HG03280 (cell line): ENCODE results near the gene ARPC1A.
A peak's percentile ranks its signal among the peaks of the same experiment; 100 is the strongest.
"Not testable (repeated sequence)": the region's sequence is repeated elsewhere in the genome, so short reads cannot be mapped to it uniquely, and the experiment has no call there.

ENCODE experiments used
- ATAC-seq: cut with Tn5 transposase; IDR thresholded peaks from one replicate; pipeline ENCODE4 v1.9.1; 2021; ENCODE audit warnings: mild to moderate bottlenecking, moderate library complexity; ENCODE audit not compliant: unreplicated experiment

ARPC1A gene

DNA sequence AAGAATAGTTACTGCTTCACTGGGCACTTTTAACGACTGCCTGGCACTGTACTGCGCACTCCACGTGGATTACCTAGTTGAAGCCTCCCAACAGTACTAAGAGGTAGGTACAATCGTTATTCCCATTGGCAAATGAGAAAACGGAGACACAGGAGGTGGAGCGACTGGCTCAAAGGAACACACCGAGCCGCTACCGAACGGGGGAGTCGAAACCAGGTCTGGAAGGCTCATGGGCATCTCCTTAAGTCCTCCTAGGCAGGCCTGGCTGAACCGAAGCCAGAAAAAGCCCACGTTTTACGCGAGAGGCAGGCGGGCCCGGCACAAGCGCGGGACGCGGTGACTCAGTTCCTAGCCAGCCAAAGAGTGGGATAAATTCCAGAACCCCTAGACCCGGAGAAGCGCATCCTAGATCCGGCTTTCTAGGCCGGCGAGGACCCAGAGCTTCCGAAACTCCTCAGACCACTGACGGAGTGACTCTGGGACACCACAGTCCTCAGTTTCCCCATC lies 82.2 kb downstream of the ARPC1A start:
- peak; percentile 6 for ATAC-seq

DNA sequence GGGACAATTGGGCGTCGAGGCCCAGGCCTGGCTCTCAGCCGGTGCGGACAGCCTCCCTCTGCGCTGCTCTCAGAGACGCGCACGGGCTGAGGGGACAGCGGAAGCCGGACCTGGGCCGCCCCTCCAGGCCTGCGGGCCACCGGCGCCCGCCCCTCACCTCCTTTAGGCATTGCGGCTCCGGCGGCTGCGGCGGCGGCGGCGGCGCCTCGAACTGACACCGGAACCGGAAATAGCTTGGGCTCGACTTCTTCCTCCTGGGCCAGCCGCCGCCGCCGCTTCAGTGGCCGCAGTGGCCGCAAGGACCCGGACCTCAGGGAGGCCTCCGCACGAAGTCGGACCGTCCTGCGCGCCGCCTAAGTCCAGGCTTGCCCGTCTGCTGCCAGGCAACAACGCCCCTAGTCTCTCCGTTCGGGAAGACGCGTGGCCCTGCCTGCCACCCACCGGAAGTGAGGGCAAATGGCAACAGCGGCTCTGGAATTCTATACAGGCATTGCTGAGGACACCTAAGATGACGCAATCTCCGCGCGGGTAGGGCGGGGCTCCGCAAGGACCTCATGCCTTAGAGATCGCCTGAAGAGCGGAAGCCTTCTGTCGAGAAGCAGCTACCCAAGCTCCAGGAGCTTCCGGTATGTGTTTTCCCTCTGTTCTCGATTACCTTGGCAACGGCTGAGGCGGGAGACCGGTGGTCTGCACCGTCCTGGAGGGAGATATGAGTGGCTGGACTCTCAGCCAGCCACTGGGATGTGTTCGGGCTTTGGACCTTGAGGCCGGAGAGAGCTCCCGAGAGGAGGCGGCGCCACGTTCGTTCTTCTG lies 82.9 kb downstream of the ARPC1A start, which contains the start of the genes BUD31 and PDAP1:
Gene BUD31 (plus strand): TSS at position 591 of the 813 bp plus-strand sequence. CDS start 2,124 bp downstream, outside the sequence.
Gene PDAP1 (minus strand): TSS at position 219 of the 813 bp plus-strand sequence. CDS start 49 bp downstream, at position 170.
- peak; percentile 74 for ATAC-seq

DNA sequence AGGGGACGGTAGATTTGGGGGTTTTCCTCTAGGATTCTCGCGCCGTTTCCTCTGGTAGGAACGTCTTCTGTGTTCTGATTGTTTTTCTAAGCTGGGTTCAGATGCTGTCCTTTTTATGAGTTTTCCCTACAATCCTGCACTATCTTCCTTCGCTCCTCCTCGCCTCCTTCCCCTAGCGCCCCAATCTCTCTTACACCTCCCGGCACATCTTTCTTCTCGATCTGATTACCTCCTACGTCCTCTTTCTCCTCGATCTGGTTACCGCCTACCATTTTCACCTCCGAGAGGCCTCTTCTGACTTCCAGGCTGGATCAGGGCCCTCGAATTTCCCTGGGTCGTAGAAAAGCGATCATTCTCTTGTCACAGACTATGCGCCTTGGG lies 83.5 kb downstream of the ARPC1A start:
- ATAC-seq, result no peak

DNA sequence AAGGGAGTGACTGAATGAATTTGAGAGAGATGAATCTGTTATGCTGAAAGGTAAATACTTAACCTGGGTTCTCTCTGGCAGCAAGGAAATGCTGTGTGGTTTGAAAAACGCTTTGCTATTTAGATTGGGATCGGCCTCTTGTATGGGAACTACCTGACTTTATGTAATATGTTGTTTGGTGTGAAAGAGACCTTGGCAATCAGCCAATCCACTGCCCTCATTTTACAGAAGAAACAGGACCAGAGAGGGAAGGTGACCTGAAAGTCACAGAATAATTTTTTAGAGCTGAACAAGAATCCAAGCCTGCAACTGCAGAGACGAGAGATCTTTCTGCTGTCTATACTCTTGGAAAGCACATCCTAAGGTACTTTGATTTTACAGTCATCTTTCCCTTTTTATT lies 84.1 kb downstream of the ARPC1A start:
- ATAC-seq, result no peak

DNA sequence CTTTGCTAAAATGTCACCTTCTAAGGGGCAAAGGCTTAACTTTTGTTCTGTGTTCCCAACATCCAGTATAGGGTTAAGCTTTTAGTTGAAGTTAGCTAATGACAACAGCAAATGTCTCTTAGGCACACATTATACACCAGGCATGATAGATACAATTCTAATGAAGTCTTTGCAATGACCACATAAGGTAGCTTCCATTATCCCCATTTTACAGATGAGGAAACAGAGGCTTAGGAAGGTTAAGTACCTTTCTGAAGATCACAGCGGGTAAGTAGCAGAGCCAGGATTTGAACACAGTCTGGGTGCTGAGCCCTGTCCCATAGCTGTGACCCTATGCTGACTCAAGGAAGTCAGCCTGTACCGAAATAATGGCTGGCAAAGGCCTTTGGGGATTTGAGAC lies 84.9 kb downstream of the ARPC1A start:
- ATAC-seq, result no peak

DNA sequence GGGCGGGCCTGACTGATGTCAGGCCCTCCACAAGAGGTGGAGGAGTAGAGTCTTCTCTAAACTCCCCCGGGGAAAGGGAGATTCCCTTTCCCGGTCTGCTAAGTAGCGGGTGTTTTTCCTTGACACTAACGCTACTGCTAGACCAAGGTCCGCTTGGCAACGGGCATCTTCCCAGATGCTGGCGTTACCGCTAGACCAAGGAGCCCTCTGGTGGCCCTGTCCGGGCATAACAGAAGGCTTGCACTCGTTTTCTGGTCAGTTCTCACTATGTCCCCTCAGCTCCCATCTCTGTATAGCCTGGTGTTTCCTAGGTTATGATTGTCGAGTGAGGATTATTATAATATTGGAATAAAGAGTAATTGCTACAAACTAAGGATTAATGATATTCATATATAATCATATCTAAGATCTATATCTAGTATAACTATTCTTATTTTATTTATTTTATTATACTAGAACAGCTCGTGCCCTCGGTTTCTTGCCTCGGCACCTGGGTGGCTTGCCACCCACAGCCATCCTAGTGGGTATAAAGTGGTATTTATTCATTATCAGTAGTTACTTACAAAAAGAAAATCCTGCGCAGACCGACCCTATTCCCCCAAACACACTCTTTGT lies 89.9 kb downstream of the ARPC1A start:
- ATAC-seq, result not testable (repeated sequence)
